ENCODE measurements around the gene DCST1. TPM values are rescaled to one million over a fixed set of nuclear protein-coding genes. Genes with fewer than 3 reads are reported as not detected.

DCST1 gene
- total and polyA plus RNA-seq, 2 of the 13 experiments (the other 11 are each of a cell fraction or from before 2014, with no cell fraction given), result 0.04 TPM; not detected in 1

DNA sequence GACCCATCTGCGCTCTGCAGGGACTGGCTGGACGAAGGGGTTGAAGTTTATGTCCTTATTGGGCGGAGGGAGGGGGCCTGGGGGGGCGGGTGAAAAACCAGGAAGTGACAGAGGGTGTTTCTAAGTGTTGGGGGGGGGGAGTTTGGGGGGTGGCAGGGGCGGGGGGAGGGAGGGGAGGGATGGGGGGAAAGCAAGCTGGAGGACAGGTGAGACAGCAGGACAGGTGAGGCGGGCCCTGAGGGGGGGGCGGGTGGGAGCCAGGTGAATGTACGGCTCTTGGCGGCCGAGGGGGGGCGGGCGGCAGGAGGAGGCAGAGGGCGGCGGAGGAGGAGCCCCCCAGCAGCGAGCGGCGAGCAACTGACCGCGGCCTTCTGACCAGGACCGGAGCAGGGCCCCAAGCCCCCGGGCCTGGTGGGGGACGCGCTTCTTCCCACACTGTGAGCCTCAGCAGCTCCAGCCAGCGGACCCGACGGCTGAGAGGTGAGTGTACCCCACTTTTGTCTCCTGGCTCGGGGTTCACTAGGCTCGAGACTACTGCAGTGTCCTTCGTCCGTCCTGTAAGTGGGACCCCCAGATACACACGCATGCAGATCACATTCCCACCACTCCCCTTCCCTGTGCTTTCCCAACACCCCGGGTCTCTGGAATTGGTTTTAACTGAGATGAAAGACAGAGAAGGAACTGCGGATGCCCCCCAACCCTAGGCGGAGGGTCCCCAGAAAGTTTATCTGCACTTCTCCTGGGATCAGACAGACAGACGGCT lies 31.0 kb upstream of the DCST1 start, which contains the start of gene ZBTB7B (continued):
- no peak for TF ChIP-seq CAMTA2 (CRISPR knock-in tag; IDR thresholded peaks at IDR 0.05; ENCODE audit: borderline replicate concordance)
- TF ChIP-seq ATAD3A (CRISPR knock-in tag; IDR thresholded peaks at IDR 0.05), result no peak
- TF ChIP-seq CBFB (CRISPR knock-in tag; IDR thresholded peaks at IDR 0.05), result no peak
- TF ChIP-seq, protein P1, sequence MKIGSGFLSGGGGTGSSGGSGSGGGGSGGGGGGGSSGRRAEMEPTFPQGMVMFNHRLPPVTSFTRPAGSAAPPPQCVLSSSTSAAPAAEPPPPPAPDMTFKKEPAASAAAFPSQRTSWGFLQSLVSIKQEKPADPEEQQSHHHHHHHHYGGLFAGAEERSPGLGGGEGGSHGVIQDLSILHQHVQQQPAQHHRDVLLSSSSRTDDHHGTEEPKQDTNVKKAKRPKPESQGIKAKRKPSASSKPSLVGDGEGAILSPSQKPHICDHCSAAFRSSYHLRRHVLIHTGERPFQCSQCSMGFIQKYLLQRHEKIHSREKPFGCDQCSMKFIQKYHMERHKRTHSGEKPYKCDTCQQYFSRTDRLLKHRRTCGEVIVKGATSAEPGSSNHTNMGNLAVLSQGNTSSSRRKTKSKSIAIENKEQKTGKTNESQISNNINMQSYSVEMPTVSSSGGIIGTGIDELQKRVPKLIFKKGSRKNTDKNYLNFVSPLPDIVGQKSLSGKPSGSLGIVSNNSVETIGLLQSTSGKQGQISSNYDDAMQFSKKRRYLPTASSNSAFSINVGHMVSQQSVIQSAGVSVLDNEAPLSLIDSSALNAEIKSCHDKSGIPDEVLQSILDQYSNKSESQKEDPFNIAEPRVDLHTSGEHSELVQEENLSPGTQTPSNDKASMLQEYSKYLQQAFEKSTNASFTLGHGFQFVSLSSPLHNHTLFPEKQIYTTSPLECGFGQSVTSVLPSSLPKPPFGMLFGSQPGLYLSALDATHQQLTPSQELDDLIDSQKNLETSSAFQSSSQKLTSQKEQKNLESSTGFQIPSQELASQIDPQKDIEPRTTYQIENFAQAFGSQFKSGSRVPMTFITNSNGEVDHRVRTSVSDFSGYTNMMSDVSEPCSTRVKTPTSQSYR (CRISPR knock-in tag; IDR thresholded peaks at IDR 0.05; ENCODE audit: borderline replicate concordance), result no peak
- TF ChIP-seq GLI4 (CRISPR knock-in tag; IDR thresholded peaks at IDR 0.05; ENCODE audit: borderline replicate concordance), result no peak
- TF ChIP-seq ZNF768 (CRISPR knock-in tag; IDR thresholded peaks at IDR 0.05), result no peak
- TF ChIP-seq MYC (CRISPR knock-in tag; IDR thresholded peaks at IDR 0.05; ENCODE audit: borderline replicate concordance), result 0 out of 2 replicates have a peak, but pooled peaks have one; percentile 17
- TF ChIP-seq, protein P2, sequence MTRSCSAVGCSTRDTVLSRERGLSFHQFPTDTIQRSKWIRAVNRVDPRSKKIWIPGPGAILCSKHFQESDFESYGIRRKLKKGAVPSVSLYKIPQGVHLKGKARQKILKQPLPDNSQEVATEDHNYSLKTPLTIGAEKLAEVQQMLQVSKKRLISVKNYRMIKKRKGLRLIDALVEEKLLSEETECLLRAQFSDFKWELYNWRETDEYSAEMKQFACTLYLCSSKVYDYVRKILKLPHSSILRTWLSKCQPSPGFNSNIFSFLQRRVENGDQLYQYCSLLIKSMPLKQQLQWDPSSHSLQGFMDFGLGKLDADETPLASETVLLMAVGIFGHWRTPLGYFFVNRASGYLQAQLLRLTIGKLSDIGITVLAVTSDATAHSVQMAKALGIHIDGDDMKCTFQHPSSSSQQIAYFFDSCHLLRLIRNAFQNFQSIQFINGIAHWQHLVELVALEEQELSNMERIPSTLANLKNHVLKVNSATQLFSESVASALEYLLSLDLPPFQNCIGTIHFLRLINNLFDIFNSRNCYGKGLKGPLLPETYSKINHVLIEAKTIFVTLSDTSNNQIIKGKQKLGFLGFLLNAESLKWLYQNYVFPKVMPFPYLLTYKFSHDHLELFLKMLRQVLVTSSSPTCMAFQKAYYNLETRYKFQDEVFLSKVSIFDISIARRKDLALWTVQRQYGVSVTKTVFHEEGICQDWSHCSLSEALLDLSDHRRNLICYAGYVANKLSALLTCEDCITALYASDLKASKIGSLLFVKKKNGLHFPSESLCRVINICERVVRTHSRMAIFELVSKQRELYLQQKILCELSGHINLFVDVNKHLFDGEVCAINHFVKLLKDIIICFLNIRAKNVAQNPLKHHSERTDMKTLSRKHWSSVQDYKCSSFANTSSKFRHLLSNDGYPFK (CRISPR knock-in tag; IDR thresholded peaks at IDR 0.05; ENCODE audit: borderline replicate concordance), result no peak
- TF ChIP-seq, protein P3, sequence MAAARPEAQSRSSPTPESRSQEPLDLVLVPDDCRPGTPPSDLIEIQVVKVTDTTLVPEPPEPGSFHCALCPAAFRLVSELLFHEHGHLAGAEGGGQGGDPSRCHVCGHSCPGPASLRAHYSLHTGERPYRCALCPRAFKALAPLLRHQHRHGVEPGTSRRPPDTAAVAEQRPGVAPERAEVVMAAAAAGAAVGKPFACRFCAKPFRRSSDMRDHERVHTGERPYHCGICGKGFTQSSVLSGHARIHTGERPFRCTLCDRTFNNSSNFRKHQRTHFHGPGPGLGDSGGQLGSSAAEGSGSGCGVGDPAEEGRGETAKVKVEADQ (CRISPR knock-in tag; IDR thresholded peaks at IDR 0.05; ENCODE audit: borderline replicate concordance), result no peak
- peak; percentile 2; the same call in 1 of the 2 replicates for TF ChIP-seq ZNF235 (CRISPR knock-in tag; IDR thresholded peaks at IDR 0.05; ENCODE audit: borderline replicate concordance)
- TF ChIP-seq NFE2 (CRISPR knock-in tag; IDR thresholded peaks at IDR 0.05), result no peak
- TF ChIP-seq, protein P4, sequence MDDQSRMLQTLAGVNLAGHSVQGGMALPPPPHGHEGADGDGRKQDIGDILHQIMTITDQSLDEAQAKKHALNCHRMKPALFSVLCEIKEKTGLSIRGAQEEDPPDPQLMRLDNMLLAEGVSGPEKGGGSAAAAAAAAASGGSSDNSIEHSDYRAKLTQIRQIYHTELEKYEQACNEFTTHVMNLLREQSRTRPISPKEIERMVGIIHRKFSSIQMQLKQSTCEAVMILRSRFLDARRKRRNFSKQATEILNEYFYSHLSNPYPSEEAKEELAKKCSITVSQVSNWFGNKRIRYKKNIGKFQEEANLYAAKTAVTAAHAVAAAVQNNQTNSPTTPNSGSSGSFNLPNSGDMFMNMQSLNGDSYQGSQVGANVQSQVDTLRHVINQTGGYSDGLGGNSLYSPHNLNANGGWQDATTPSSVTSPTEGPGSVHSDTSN (CRISPR knock-in tag; IDR thresholded peaks at IDR 0.05; ENCODE audit: borderline replicate concordance), result no peak
- no peak for TF ChIP-seq PCBP2 (optimal IDR thresholded peaks at IDR 0.05; ENCODE audit: low read depth, low read length, poor library complexity, severe bottlenecking)
- no peak for TF ChIP-seq ZFAT (CRISPR knock-in tag; conservative IDR thresholded peaks at IDR 0.05)
- TF ChIP-seq ZSCAN30 (CRISPR knock-in tag; IDR thresholded peaks at IDR 0.05), result 0 out of 2 replicates have a peak, but pooled peaks have one; percentile 2
- no peak for TF ChIP-seq TBL1XR1 (IDR thresholded peaks at IDR 0.05; ENCODE audit: borderline replicate concordance, low read length, partially characterized antibody)
- TF ChIP-seq, protein P5, sequence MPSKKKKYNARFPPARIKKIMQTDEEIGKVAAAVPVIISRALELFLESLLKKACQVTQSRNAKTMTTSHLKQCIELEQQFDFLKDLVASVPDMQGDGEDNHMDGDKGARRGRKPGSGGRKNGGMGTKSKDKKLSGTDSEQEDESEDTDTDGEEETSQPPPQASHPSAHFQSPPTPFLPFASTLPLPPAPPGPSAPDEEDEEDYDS (CRISPR knock-in tag; IDR thresholded peaks at IDR 0.05), result no peak
- TF ChIP-seq, protein P6, sequence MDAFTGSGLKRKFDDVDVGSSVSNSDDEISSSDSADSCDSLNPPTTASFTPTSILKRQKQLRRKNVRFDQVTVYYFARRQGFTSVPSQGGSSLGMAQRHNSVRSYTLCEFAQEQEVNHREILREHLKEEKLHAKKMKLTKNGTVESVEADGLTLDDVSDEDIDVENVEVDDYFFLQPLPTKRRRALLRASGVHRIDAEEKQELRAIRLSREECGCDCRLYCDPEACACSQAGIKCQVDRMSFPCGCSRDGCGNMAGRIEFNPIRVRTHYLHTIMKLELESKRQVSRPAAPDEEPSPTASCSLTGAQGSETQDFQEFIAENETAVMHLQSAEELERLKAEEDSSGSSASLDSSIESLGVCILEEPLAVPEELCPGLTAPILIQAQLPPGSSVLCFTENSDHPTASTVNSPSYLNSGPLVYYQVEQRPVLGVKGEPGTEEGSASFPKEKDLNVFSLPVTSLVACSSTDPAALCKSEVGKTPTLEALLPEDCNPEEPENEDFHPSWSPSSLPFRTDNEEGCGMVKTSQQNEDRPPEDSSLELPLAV (CRISPR knock-in tag; conservative IDR thresholded peaks at IDR 0.05; ENCODE audit: low read depth), result no peak
